K562 (cell line): ENCODE measurements around the gene PMIS2. TPM values are rescaled to one million over a fixed set of nuclear protein-coding genes. Genes with fewer than 3 reads are reported as not detected.

Experiments used
- ATF3 ChIP-seq, 2 experiments: fragments of 450-650 bp in 1 of 2; sonication (generic) in 1 of 2; formaldehyde crosslinking in 1 of 2; IDR thresholded peaks in 1 of 2; conservative IDR thresholded peaks in 1 of 2; 2 replicates each; pipeline versions ENCODE4 v1.6.1 to v1.8.1; 2016 to 2023; ENCODE audit warnings: mild to moderate bottlenecking in 2 of 2, moderate library complexity in 2 of 2, inconsistent platforms in 1 of 2, missing genetic modification reagents in 1 of 2
- DIDO1 ChIP-seq: fragments of 450-650 bp; IDR thresholded peaks from 2 replicates; pipeline ENCODE4 v1.6.1; 2016; ENCODE audit warnings: low read depth, missing biosample characterization, missing genetic modification characterization
- GMEB1 ChIP-seq: fragments of 250-450 bp; sonication (Bioruptor Pico); IDR thresholded peaks from 2 replicates; pipeline ENCODE4 v1.4.0; 2020; ENCODE audit warnings: mild to moderate bottlenecking
- PHF21A ChIP-seq: fragments of 450-650 bp; IDR thresholded peaks from 2 replicates; pipeline ENCODE4 v1.6.1; 2017; ENCODE audit warnings: low read depth, borderline replicate concordance
- RUNX1 ChIP-seq: sonication (generic); IDR thresholded peaks from 2 replicates; pipeline ENCODE4 v1.6.1; 2016; ENCODE audit warnings: antibody characterized with exemption, low read depth
- TAL1 ChIP-seq: fragments of 450-650 bp; IDR thresholded peaks from 2 replicates; pipeline ENCODE4 v1.6.1; 2016; ENCODE audit warnings: mild to moderate bottlenecking
- polyA plus RNA-seq, 8 experiments: library from polyadenylated mRNA; depleted of rRNA in 4 of 8; stranded (reverse) in 5 of 8; unstranded in 3 of 8; fragments of >200 nt; fragmentation: Nextera tagmentation in 2 of 8; fragmentation: Illumina TruSeq in 1 of 8; extraction: Ambion mirVana in 2 of 8; extraction: Trizol in 1 of 8; gene quantifications; 2 replicates each; pipeline versions ENCODE4 v1.2.1 to v1.2.3, GENCODE V29; 2011 to 2014; ENCODE audit warnings: inconsistent platforms in 1 of 8, missing spikeins in 1 of 8
- total RNA-seq, 7 experiments: library from RNA; depleted of rRNA in 6 of 7; stranded (reverse); fragments of >200 nt in 6 of 7; fragmentation: Illumina TruSeq in 2 of 7; extraction: Trizol in 2 of 7; gene quantifications; 2 replicates each; pipeline versions ENCODE4 v1.2.1 to v1.2.3, GENCODE V29; 2011 to 2021; ENCODE audit warnings: low replicate concordance in 1 of 7
- TF ChIP-seq, protein P1 (sequence below): fragments of 200-600 bp; sonication (generic); IDR thresholded peaks from one replicate; pipeline ENCODE4 v1.6.1; 2012; ENCODE audit warnings: mild to moderate bottlenecking, low read depth, low read length, inconsistent platforms
- TF ChIP-seq, protein P2 (sequence below), 2 experiments: IDR thresholded peaks; 2 replicates each; pipeline ENCODE4 v1.6.1; 2011; ENCODE audit warnings: borderline replicate concordance in 1 of 2, control low read depth in 1 of 2, low read depth in 1 of 2, low read length in 1 of 2, mild to moderate bottlenecking in 1 of 2, mixed read lengths in 1 of 2, moderate library complexity in 1 of 2; ENCODE audit not compliant: insufficient read depth in 1 of 2, insufficient read length in 1 of 2, poor library complexity in 1 of 2, severe bottlenecking in 1 of 2; ENCODE audit errors: extremely low read depth in 1 of 2

The PMIS2 gene
- total and polyA plus RNA-seq, 9 of the 15 experiments (the other 6 are each of a cell fraction or from before 2014, with no cell fraction given), result not detected

DNA sequence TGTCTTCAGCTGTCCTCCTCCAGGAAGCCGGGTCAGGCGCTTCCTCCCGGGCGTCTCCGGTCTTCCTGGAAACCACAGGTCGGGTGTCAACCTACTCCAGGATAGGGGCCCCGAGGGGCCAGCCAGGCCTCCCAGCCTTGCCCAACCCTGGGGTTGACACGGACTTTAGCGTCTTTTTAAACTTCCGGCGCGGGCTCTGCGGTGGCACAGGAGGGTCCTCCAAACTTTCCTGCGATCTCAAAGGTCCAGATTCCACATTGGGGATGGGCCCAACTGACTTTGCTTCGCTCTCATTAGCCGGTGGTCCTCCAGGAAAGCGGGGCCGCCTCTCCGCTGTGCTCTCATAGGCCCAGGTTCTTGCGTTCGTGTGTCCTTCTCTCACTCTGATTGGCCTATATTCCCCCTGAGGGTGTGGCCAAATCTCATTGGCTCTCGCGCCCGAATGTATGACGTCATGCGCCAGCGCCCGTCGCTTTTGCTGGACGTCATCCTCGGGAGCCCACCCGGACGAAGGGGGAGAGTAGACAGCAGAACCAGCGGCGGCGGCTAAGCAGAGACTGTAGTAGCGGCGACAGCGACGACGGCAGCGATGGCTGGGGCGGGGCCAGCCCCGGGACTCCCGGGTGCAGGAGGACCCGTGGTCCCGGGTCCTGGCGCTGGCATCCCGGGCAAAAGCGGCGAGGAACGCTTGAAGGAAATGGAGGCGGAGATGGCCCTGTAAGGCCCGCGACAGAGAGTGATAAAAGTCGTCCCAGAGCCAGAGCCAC, 42.8 kb downstream of the PMIS2 start, which contains the start of gene RBM42 (continued):
- TF ChIP-seq, protein P1, sequence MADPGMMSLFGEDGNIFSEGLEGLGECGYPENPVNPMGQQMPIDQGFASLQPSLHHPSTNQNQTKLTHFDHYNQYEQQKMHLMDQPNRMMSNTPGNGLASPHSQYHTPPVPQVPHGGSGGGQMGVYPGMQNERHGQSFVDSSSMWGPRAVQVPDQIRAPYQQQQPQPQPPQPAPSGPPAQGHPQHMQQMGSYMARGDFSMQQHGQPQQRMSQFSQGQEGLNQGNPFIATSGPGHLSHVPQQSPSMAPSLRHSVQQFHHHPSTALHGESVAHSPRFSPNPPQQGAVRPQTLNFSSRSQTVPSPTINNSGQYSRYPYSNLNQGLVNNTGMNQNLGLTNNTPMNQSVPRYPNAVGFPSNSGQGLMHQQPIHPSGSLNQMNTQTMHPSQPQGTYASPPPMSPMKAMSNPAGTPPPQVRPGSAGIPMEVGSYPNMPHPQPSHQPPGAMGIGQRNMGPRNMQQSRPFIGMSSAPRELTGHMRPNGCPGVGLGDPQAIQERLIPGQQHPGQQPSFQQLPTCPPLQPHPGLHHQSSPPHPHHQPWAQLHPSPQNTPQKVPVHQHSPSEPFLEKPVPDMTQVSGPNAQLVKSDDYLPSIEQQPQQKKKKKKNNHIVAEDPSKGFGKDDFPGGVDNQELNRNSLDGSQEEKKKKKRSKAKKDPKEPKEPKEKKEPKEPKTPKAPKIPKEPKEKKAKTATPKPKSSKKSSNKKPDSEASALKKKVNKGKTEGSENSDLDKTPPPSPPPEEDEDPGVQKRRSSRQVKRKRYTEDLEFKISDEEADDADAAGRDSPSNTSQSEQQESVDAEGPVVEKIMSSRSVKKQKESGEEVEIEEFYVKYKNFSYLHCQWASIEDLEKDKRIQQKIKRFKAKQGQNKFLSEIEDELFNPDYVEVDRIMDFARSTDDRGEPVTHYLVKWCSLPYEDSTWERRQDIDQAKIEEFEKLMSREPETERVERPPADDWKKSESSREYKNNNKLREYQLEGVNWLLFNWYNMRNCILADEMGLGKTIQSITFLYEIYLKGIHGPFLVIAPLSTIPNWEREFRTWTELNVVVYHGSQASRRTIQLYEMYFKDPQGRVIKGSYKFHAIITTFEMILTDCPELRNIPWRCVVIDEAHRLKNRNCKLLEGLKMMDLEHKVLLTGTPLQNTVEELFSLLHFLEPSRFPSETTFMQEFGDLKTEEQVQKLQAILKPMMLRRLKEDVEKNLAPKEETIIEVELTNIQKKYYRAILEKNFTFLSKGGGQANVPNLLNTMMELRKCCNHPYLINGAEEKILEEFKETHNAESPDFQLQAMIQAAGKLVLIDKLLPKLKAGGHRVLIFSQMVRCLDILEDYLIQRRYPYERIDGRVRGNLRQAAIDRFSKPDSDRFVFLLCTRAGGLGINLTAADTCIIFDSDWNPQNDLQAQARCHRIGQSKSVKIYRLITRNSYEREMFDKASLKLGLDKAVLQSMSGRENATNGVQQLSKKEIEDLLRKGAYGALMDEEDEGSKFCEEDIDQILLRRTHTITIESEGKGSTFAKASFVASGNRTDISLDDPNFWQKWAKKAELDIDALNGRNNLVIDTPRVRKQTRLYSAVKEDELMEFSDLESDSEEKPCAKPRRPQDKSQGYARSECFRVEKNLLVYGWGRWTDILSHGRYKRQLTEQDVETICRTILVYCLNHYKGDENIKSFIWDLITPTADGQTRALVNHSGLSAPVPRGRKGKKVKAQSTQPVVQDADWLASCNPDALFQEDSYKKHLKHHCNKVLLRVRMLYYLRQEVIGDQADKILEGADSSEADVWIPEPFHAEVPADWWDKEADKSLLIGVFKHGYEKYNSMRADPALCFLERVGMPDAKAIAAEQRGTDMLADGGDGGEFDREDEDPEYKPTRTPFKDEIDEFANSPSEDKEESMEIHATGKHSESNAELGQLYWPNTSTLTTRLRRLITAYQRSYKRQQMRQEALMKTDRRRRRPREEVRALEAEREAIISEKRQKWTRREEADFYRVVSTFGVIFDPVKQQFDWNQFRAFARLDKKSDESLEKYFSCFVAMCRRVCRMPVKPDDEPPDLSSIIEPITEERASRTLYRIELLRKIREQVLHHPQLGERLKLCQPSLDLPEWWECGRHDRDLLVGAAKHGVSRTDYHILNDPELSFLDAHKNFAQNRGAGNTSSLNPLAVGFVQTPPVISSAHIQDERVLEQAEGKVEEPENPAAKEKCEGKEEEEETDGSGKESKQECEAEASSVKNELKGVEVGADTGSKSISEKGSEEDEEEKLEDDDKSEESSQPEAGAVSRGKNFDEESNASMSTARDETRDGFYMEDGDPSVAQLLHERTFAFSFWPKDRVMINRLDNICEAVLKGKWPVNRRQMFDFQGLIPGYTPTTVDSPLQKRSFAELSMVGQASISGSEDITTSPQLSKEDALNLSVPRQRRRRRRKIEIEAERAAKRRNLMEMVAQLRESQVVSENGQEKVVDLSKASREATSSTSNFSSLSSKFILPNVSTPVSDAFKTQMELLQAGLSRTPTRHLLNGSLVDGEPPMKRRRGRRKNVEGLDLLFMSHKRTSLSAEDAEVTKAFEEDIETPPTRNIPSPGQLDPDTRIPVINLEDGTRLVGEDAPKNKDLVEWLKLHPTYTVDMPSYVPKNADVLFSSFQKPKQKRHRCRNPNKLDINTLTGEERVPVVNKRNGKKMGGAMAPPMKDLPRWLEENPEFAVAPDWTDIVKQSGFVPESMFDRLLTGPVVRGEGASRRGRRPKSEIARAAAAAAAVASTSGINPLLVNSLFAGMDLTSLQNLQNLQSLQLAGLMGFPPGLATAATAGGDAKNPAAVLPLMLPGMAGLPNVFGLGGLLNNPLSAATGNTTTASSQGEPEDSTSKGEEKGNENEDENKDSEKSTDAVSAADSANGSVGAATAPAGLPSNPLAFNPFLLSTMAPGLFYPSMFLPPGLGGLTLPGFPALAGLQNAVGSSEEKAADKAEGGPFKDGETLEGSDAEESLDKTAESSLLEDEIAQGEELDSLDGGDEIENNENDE, result no peak
- TF ChIP-seq DIDO1 (tag) (peak; percentile 98), ATF3 (IDR thresholded peaks at IDR 0.05) (peak; percentile 100), ATF3 (CRISPR knock-in tag; conservative IDR thresholded peaks at IDR 0.05) (no peak), GMEB1 (CRISPR knock-in tag) (peak; percentile 67), PHF21A (no peak; the same call in 1 of the 2 replicates), TAL1 (0 out of 2 replicates have a peak, but pooled peaks have one; percentile 3), RUNX1 (0 out of 2 replicates have a peak, but pooled peaks have one; percentile 54)
- TF ChIP-seq, protein P2, sequence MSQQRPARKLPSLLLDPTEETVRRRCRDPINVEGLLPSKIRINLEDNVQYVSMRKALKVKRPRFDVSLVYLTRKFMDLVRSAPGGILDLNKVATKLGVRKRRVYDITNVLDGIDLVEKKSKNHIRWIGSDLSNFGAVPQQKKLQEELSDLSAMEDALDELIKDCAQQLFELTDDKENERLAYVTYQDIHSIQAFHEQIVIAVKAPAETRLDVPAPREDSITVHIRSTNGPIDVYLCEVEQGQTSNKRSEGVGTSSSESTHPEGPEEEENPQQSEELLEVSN (IDR thresholded peaks at IDR 0.05; ENCODE audit: borderline replicate concordance in 1 of 2, extremely low read depth in 1 of 2, insufficient read depth in 1 of 2, insufficient read length in 1 of 2, low read depth in 1 of 2, low read length in 1 of 2, poor library complexity in 1 of 2, severe bottlenecking in 1 of 2), result peak in 1 of 2 experiments; percentile 15
